GM21576 (cell line): ENCODE results near the gene CNPY1.

ENCODE experiments used
- ATAC-seq: cut with Tn5 transposase; IDR thresholded peaks from one replicate; pipeline ENCODE4 v1.9.1; 2021; ENCODE audit warnings: mild to moderate bottlenecking, moderate library complexity; ENCODE audit not compliant: unreplicated experiment

CNPY1 gene

DNA sequence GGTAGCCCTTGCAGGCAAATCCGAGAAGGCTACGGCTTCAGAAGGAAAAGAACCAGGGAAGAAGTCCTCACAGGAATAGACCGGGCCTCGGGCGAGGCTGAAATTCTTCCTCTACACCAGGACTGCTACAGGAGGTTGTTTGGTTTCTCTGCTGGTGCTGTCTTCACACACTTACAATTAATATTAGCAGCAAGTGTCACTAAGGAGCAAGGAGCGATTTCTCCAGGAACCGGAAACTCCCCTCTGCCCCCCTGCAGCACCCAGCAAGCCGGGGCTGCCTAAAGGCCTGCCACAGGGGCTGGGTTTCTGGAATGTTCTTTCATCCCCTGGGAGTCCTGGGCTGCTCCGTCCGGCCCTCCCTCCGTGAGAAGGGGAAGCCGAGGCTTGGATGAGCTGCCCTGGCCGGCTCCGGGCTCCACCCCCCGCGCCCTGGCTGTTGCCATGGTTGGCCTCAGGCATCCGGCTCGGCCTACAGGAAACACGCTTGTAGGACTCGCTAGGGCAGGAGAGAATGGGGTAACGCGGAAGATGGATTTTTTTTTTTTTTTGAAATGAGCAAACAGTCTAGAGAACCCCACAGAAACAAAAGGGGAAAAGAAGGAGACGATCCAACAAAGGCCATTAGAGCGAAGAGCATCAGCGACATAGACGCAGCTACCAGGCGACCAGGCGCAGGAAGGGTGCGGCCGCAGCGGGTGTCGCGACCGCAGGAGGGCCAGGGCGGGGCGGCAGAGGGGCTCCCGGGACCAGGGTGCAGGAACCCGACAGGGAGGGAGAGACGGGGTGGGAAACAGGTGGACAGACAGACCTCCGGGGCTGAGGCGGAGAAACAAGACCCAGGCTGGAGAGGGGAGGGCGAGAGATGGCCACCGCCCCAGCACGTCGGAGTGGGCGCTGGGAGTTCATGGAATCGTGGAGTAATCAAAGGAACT lies 55.4 kb downstream of the CNPY1 start:
- ATAC-seq = peak; percentile 95

DNA sequence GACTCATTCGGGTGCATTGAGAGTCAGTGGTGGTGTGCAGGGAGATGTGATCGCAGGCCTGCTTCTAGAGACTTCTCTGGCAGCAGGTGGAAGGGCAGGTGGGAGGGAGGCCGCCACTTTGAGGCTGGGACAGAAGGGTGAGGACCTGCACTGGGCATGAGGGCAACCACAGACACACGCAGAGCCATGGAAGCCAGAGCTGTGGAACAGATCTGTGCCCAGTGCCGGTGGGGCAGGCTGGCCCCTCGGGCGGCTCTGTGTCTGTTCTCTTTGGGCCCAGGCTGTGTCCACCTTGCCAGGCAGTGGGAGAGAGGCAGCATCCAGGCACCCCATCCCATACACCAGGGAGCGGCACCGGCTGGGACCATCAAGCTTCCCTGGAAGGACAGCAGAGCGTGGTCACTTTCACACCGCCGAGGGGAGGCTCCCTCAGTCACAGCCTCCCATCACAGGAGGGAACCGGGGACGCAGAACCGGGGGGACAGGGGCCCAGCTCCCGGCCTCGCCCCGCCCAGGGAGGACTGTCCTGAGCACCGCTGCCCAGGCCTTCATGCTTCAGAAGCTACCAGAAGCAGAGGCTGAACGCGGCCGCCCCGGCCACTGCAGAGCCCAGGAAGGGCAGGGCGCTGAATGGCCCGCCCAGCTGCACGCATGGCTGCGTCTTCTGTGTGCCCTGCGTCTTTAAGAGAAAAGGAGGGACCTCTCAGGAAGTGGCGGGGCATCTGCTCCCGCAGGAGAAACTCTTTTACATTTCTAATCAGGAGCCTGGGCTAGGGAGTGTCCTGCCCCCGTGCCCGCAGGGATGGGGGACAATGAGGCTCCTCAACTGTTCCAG lies 56.3 kb downstream of the CNPY1 start:
- no peak for ATAC-seq

DNA sequence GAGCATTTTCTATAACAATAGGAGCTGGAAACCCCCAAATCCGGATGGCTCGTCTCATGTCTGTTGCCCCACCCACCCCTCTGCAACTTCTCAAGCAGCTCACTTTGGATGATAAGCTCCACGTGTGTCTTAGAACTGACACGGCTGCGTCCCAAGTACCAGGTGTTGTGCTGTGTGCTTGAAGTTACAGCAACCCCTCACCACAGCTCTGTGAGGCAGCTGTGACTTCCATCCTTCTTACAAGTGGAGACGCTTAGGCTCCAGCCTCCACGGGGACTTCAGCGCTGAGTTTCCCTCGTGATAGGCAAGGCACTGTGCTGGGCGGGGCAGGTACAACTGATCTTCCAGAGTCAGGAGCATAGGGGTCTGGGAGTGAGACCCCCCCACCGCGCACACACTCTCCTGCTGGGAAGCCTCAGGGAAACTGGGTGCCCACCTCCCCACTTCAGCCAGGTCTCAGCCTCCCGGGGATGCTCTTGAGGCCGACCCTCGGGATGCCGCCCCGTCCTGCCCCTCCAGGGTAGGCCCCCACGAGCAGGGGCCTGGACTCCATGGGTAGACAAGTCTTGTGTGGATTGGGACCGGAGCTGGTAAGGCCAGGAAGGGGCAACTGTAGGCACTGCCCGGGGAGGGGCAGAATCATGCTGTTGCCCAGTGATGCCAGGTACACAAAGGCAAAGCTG lies 57.1 kb downstream of the CNPY1 start:
- no peak for ATAC-seq

DNA sequence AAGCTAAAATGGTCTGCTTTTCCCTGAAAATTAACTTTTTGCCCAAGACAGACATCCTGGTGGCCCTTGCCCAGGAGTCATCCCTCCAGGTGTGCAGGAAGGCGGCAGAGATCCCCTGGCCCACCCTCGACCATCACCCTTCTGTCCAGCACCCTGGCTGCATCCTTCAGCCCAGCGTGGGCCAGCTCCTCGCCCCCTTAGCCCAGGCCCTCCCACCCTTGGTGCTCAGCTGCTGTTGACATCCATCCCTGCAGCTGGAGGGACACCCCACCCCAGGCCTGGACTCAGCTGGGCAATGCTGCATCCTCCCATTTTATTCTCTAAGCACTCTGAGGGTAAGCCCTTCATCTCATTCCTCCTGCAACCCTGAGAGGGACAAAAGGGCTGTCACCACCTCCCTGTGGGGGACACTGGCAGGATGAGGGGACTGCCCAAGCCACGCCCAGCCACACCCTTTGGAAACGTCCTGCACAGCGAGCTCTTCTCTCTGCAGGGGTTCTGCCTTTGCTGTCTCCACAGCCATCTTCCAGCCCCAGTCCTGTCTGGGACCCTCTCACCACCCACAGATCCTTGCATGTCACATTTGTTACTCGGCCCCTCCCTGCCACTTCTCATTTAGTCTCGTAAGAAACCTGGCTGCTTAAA lies 57.8 kb downstream of the CNPY1 start:
- no peak for ATAC-seq

DNA sequence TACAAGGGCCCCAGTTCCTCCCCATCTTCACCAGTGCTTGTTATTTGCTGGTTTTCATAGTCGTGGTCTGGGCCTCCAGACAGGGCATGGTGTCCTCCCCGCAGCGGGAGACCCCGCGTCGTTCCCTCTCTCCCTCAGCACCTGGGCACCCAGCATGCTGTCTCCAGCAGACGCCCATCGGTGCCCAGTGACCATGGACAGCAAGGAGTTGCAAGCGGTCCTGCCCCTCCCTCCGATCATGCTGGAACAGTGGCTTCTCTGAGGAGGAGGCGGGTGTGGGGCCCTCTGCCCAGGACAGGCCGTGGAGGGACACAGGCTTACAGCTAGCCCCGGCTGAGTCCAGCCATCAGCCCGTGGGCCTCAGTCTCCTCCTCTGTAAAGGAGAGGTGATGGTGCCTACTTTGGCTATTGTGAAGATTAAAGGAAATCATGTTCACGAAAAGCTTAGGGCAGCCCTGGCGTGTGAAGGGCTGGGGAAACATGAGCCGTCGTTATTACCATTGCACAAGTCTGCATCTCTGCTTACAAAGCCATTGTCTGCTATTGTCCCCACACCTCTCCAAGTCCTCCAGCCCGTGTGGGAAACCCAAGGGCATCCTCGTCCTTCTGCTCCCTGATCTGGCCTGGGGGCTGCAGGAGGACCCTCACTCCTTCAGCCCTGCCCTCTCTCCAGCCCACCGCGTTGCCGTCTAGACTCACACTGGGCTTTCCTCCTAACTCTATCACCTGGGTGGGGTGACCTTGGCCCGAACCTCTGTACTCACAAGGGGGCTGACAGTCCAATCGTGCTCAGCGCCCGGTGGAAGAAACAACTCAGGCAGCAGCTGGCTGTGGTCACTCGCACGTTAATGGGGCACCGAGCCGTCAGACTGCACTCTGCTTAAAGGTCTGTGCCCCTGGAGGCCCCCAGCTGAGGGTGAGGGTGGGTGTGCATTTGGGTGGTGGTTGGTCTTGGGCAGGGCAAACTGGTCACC lies 58.6 kb downstream of the CNPY1 start:
- ATAC-seq = no peak

DNA sequence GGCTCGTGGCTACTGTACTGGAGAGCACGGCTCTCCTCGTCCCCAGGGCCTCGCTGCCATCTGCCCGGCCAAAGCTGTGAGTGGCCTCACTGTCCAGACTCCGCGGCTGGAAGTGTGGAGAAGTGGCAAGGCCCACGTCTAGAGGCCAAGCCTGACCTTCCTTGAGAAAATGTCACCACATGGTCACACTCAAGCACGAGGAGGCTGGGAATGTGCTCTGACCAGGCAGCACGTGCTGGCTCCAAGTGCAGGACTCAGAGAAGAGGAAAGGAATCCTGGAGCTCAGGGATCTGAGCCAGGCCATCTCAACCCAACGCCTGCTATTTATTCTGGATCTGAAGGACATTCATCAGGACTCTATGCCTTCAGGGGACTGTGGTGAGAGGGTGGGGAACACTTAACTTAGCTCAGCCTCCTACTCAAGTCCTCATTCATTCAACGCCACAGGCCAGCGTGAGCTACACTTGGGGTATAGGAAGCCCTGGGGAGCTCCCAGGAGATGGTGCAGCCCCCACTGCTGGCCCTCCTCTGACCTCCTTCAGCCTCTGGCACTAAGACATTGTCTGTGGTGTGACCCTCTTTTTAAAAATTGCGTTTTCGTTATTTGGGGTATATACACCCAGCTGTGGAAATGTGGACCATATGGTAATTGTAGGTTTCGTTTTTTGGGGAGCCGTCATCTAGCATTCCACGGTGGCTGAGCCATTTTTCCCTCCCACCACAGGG lies 59.4 kb downstream of the CNPY1 start:
- no peak for ATAC-seq

DNA sequence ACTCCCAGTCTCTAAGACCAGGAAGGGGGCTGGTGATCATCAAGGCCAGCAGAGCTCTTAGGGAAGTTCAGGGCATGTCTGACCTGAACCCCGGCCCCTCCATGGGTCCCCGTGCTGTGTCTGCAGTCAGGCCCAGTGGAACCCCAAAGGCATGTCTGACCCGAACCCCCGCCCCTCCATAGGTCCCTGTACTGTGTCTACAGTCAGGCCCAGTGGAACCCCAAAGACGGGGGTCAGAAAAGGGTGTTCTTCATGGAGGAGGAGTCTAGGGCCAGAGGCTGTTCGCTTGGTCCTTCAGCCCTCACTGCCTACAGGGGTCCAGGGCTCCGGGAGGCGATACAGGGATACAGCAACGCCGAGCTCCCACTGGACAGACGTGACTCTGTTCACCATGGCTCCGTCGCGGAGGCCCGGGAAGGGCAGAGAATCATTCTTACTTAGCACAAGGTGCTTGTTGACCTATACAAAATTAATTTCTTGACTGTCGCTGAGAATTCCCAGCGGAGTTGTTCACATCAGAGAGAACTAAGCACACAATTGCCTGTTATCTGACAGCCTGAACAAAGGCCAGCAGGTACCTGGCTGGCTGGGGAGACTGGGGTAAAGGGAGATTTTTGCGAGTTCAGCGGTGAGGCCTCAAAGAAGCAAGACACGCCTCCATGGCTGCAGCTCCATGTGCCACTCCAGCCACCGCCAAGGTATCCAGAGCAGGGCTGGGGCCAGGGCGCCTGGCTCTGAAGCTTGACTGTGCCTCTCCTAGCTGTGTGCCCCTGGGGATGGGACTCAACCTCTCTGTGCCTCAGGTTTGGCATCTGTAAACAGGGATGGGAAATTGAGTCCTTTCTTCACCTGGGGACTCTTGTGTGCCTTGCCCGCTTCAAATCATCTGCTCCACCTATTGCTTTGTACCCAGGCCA lies 61.6 kb downstream of the CNPY1 start:
- ATAC-seq = no peak

DNA sequence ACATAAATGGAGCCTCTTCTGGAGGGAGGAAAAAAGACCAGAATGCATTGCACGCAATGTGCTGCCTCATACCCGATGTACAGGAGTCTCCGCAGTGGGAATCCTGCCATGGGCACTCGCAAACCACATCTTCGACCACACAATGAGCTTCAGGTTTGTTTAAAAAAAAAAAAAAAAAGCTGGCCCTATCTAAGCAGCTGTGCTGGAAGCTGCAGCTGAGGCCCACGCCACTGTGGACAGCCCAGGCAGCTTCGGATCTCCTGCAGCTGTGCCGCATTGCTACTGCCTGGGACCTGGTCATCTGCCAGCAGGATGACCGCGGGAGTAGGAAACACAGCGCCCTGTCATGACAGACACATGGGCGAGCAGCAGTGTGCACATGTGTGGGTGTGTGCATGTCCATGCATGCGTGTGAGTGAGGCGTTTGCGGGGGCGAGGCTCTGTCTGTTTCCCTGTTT lies 62.5 kb downstream of the CNPY1 start:
- ATAC-seq = no peak

DNA sequence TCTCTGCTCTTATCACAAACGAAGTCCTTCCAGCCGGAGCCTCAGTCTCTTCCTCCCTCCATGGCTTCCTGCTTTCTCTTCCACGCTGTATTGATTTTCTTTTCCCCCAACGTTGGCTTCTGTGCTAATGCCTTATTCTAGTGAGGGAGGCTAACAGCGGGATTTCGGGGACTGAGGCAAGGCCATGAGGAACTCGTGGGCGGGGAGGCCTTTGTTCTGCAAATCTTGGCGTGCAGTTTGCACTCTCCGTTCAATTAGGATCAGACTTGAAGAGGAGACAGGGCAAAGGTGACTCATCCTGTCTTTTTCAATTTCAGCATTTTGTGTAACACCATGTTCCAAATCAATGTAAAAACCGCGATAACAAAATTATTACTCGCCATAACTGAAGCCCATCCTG lies 63.1 kb downstream of the CNPY1 start:
- no peak for ATAC-seq

DNA sequence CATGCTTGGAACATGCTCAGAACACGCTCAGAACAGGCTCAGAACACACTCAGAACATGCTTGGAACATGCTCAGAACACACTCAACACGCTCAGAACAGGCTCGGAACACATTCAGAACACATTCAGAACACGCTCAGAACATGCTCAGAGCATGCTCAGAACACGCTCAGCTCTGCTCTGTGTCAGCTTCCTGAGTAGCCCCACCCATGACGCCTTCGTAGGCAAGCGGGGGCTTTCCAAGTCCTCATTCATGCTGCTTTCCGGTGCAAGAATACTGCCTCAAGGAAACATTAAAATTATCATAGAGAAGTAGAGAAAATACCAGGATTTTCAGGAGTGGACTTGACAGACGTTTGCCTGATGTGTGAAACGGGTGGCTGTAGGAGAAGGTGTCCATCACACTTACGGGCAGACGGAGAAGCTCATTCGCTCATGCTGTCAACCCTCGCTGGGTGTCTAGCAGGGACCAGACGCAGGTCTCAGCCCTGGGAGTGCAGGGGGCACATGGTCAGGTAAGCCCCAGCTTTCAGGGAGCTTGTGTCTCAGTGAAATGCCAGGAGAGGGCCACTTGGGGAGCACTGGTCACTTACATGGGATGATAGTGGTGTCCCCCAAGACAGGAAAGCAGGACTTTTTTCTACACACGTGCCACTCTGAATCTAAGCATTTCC lies 63.7 kb downstream of the CNPY1 start:
- ATAC-seq = no peak

DNA sequence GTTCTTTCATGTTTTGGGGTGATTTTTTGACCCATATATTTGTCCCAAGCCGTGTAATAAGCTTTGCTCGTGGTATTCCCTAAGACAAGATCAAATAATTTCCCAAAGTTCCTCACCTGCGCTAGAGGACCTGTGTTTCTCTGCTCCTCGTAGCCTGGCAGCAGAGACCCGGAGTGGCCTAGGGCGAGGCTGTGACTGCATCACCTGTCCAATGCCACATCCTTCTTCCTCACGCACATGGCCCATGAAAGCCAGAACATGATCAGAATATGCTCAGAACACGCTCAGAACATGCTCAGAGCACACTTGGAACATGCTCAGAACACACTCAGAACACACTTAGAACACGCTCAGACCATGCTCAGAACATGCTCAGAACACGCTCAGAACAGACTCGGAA lies 64.6 kb downstream of the CNPY1 start:
- ATAC-seq = no peak

DNA sequence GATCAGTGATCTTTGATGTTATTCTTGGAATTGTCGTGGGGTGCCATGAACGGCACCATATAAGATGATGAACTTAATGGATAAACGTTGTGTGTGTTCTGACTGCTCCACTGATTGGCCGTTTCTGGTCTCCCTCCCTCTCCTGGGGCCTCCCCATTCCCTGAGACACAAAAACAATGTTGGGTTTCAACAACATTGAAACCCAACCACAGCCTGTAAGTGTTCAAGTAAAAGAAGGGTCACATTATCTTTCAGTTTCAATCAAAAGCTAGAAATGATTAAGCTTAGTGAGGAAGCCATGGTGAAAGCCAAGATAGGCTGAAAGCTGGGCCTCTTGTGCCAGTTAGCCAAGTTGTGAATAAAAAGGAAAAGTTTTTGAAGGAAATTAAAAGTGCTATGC lies 68.9 kb downstream of the CNPY1 start:
- ATAC-seq = peak; percentile 95

DNA sequence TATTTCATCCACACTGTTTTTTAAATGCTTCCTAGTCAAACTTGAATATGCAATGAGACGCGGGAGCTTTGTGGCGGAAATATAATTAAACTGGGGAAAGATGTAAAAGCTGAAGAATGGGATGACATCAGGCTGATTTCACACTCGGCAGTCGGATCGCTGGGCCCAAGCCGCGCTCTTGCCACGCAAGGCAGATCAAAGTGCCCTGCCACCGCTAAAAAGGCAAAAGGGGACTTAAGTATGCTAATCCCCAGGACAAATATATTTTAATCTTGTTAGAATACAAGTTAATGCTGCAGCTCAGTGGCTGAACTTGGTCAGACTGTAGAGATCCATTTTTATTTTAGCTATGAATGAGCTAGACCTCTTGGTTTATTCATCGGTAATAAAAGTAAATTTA lies 74.6 kb downstream of the CNPY1 start:
- no peak for ATAC-seq

DNA sequence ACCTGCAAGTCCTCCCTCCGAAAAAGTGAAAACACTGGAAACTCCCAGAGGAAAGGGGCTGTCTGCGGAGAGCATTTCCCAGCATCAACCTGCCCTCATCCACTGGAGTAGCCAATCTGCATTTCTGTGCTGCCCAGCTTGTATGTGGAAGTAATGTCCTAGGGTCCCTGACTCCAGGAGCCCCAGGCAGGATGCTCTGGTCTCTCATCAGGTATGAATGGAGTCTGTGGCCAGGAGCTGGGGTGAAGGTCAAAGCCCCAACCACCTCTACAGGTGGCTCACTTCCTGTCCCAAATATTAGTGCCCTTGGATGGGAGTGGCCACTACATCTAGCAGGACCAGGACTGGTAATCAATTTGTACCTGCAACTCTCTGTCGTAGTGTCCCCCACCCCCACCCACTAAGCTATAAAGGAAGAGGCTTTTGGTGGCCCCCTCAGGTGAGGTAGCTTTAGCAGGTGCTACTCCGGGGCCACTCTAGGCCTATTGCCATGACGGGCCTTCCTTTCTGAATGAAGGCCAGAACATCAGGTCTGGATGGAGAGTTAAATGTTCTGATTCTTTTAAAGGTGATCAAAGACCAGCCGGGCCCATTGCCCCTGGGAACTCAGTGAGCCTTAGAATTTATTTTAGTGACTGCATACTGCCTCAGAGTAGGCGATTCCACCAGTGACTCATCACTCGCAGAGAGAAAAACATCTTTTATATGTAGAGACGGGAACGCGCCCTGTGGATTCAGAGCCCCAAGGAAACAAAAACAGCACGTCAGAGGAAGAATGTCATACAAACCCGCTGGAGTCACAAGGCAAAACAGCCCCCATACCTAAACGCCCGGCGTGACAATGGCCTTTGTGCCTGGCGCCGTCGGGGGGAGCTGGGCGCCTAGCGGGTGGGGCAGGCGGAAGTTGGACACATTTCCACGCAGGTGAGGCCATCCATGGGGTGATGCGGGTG lies 75.4 kb downstream of the CNPY1 start:
- ATAC-seq = no peak

DNA sequence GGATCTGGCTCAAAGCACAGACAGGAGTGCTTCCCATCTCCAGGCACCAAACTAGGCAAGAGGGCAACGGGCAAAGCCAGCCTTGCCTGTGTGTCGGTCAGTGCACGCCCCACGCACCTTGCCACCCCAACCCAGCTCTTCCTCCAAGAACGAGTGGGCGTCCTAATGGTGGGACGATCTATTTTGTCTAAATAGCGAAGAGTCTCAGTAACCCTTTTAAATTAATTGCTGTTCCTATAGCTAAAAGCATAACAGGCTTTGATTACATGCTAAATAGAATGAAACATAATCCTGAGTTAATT lies 76.2 kb downstream of the CNPY1 start:
- no peak for ATAC-seq
